Activated CD8-positive, alpha-beta memory T cell treated with anti-CD3 and anti-CD28 coated beads, Interleukin-2, amount 50 U/mL, for 1 hour (primary cell): ENCODE measurements around the gene EPB41L4A.
"Not testable (repeated sequence)": the region's sequence is repeated elsewhere in the genome, so short reads cannot be mapped to it uniquely, and the experiment has no call there.

Source experiments
- DNase-seq: peaks from one replicate; pipeline ENCODE4 v3.0.0-alpha.2; 2020; ENCODE audit errors: extremely low read depth

EPB41L4A gene

GRCh38 chr5:112419164-112419985, at the start of gene EPB41L4A:
EPB41L4A (minus strand) TSS chr5:112419277; CDS start chr5:112419039, 238 bp downstream.
- no peak for DNase-seq

GRCh38 chr5:112467485-112467884, 48.4 kb upstream of the EPB41L4A start:
- DNase-seq, result no peak

- not testable (repeated sequence) for DNase-seq
Measured at GRCh38 chr5:112466261-112466660, 47.2 kb upstream of the EPB41L4A start.

- DNase-seq, result not testable (repeated sequence)
Measured at GRCh38 chr5:112447187-112447760, 28.2 kb upstream of the EPB41L4A start.

- no peak for DNase-seq
Measured at GRCh38 chr5:112445626-112446350, 26.7 kb upstream of the EPB41L4A start.

- DNase-seq, result not testable (repeated sequence)
Measured at GRCh38 chr5:112443932-112444331, 24.9 kb upstream of the EPB41L4A start.

- no peak for DNase-seq
Measured at GRCh38 chr5:112440031-112440430, 21.0 kb upstream of the EPB41L4A start.

GRCh38 chr5:112436144-112436543, 17.1 kb upstream of the EPB41L4A start:
- no peak for DNase-seq

GRCh38 chr5:112434641-112435040, 15.6 kb upstream of the EPB41L4A start:
- DNase-seq, result no peak

GRCh38 chr5:112426202-112426601, 7.1 kb upstream of the EPB41L4A start:
- not testable (repeated sequence) for DNase-seq

- no peak for DNase-seq
Measured at GRCh38 chr5:112419986-112420864, 1.1 kb upstream of the EPB41L4A start.

GRCh38 chr5:112418659-112419163, 366 bp downstream of the EPB41L4A start:
- no peak for DNase-seq

GRCh38 chr5:112417931-112418658, 982 bp downstream of the EPB41L4A start:
- DNase-seq, result no peak

- no peak for DNase-seq
Measured at GRCh38 chr5:112415552-112415951, 3.5 kb downstream of the EPB41L4A start.

GRCh38 chr5:112413611-112414010, 5.5 kb downstream of the EPB41L4A start:
- DNase-seq, result no peak

GRCh38 chr5:112412346-112412745, 6.7 kb downstream of the EPB41L4A start:
- DNase-seq, result no peak

GRCh38 chr5:112411903-112412302, 7.2 kb downstream of the EPB41L4A start:
- no peak for DNase-seq

- DNase-seq, result no peak
Measured at GRCh38 chr5:112407666-112408065, 11.4 kb downstream of the EPB41L4A start.

- no peak for DNase-seq
Measured at GRCh38 chr5:112407240-112407639, 11.8 kb downstream of the EPB41L4A start.

GRCh38 chr5:112403069-112403468, 16.0 kb downstream of the EPB41L4A start:
- DNase-seq, result no peak

- DNase-seq, result no peak
Measured at GRCh38 chr5:112401924-112402323, 17.2 kb downstream of the EPB41L4A start.
